Subcutaneous abdominal adipose tissue (tissue), 5 donors: ENCODE results near the gene DMD.

Experiments used
- H3K27ac ChIP-seq: one replicate; pipeline ENCODE4 v1.7.0; 2013; ENCODE audit warnings: low read depth, mild to moderate bottlenecking, inconsistent platforms, low read length, moderate library complexity
- H3K27me3 ChIP-seq, 5 donors: one replicate each; pipeline ENCODE4 v1.7.0; 2013; ENCODE audit warnings: low read length in 5 of 5, inconsistent platforms in 1 of 5; ENCODE audit not compliant: control insufficient read depth in 5 of 5, insufficient read depth in 4 of 5
- H3K36me3 ChIP-seq, 5 donors: one replicate each; pipeline ENCODE4 v1.7.0; 2013; ENCODE audit warnings: low read length in 5 of 5; ENCODE audit not compliant: control insufficient read depth in 5 of 5, insufficient read depth in 5 of 5
- H3K4me1 ChIP-seq, 5 donors: one replicate each; pipeline ENCODE4 v1.7.0; 2013; ENCODE audit warnings: low read length in 5 of 5, mild to moderate bottlenecking in 3 of 5, moderate library complexity in 1 of 5; ENCODE audit not compliant: control insufficient read depth in 5 of 5, insufficient read depth in 5 of 5
- H3K4me3 ChIP-seq, 5 donors: one replicate each; pipeline ENCODE4 v1.7.0; 2013; ENCODE audit warnings: low read length in 5 of 5, low read depth in 1 of 5
- H3K9ac ChIP-seq, 5 donors: one replicate each; pipeline ENCODE4 v1.7.0; 2013; ENCODE audit warnings: low read length in 5 of 5, mild to moderate bottlenecking in 4 of 5, moderate library complexity in 3 of 5
- H3K9me3 ChIP-seq, 5 donors: one replicate each; pipeline ENCODE4 v1.7.0; 2013; ENCODE audit warnings: low read length in 5 of 5; ENCODE audit not compliant: control insufficient read depth in 5 of 5
- donor health status: healthy.
- donor health status: healthy.
- donor health status: healthy.
- donor health status: healthy.
- donor health status: healthy.

DMD gene

DNA sequence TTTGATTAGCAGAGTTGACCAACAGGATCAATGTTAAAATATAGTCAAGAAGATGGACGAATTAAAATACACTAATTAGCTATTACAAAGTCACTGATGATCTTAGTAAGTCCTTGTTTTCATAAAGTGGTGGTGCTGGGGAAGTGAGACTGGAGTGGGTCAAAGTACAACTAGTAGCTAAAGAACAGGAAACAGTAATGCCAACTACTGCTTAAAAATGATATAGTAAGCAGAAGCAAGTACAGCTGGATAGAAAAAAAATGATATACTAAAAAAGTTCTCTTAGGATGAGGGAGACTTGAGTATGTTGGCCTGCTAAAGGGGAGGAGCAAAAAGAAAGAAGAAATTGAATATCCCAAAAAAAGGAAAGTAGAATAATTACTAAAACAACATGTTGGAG is 1558.7 kb downstream of the DMD start:
- Histone ChIP-seq H3K4me3 (no peak overlapping the region), H3K9me3 (no peaks in the 10 kb centered on the region), H3K27me3 (no peaks in the 10 kb centered on the region), H3K27ac (no peak overlapping the region), H3K36me3 (no peaks in the 10 kb centered on the region), H3K9ac (no peak overlapping the region), H3K4me1 (no peaks in the 10 kb centered on the region)

DNA sequence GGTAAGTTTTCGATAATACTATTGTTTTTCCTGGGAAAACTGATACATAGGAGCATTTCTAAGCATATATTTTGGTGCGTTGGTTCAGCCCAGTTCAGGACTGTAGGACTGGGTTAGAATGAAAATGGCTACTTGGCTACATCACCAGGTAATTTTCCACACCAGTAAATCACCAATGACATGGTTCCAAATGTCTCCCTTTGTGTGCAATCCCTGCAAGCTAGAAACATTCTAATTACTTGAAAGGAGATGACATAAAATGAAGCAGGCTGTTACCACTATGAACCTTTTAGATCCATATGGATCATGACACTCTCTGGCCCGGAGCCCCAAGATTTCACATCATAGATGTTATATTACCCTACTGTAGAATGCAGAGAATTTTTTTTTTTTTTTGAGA is 1562.1 kb downstream of the DMD start:
- no peak overlapping the region for H3K27ac ChIP-seq
- no peaks in the 10 kb centered on the region for H3K36me3 ChIP-seq
- no peaks in the 10 kb centered on the region for H3K27me3 ChIP-seq
- H3K9me3 ChIP-seq = no peaks in the 10 kb centered on the region
- no peak overlapping the region for H3K9ac ChIP-seq
- no peaks in the 10 kb centered on the region for H3K4me1 ChIP-seq
- H3K4me3 ChIP-seq = no peak overlapping the region

DNA sequence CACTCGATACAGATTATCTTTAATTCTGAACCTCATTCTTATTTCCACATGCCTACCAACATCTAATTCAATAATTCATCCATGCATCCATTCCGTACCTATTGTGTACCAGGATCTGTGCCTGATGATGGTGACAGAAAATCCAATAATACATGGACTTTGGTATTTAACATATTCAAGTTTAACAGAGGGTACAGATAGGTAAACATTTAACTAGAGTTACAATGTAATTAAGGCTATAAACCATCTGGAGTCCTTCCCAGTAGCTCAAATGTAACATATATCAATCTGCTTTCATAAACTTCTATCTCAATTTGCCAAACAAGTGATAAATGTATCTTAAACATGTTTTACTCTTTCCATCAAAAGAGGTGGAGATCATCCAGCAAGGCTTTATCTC is 1578.0 kb downstream of the DMD start:
- Histone ChIP-seq H3K27ac (no peak overlapping the region), H3K36me3 (no peaks in the 10 kb centered on the region), H3K4me3 (no peak overlapping the region), H3K9me3 (no peaks in the 10 kb centered on the region), H3K27me3 (peaks cover 0 to 5% (median 0%) of the 10 kb centered on the region in 5 donors), H3K9ac (no peak overlapping the region), H3K4me1 (peaks cover 0 to 4% (median 0%) of the 10 kb centered on the region in 5 donors)

DNA sequence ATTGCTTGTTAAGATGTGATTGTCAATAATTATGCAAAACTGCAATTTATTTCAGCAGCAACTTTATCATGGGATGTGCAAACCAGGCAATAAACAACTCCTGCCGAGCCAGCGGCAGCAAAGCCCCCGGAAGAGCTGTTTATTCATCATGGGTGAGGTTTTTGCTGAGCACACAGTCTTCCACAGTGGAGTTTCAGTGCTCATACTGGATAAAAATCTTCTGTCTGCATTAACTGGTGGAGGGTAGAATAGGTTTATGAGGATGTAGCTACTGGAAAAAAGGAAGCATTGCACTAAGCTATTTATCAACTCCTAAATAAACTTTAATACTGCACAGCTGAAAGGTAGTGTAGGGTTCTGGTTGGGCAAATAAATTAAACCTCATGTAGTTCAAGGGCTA is 1582.2 kb downstream of the DMD start:
- Histone ChIP-seq H3K4me1 (peaks cover 0 to 4% (median 0%) of the 10 kb centered on the region in 5 donors), H3K9ac (no peak overlapping the region), H3K36me3 (no peaks in the 10 kb centered on the region), H3K27ac (no peak overlapping the region), H3K4me3 (no peak overlapping the region), H3K27me3 (peaks cover 0 to 5% (median 0%) of the 10 kb centered on the region in 5 donors), H3K9me3 (no peaks in the 10 kb centered on the region)

DNA sequence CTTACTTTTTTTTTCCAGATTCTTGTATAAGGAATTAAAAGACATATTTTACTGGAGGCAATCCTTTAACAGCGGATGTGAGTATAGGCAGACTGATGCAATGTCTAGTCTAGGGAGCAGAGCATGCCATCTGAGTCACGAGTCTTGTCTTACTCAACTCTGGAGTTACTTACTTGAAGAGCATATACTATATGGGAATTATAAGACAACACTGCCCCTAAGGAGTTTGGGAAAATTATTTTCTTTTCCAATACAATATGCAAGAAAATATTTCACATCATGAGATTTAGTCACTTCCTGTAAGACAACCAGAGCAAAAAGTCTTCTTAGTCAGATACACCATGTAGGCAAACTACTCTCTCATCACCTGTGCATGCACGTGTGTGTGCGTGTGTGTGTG is 1602.2 kb downstream of the DMD start:
- Histone ChIP-seq H3K36me3 (no peaks in the 10 kb centered on the region), H3K9ac (no peak overlapping the region), H3K9me3 (no peaks in the 10 kb centered on the region), H3K27me3 (no peaks in the 10 kb centered on the region), H3K27ac (no peak overlapping the region), H3K4me1 (no peaks in the 10 kb centered on the region), H3K4me3 (no peak overlapping the region)

DNA sequence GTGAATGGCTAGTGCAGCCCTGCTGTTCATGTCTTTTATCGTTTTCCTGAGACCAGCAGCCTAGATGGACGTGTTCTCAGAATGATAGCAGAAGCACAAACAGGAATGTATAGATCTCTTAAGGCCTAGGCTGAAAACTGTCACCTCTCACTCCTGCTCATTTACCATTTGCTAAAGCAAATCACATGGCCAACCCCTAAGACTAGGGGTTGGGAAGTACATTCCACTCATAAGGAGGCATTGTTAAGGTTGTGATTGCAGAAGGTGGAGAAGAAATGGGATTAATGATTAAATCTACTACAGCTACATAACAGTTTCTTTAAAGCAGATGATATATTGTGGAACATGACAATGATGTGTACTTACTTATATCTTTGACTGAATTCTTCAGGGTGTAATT is 1602.7 kb downstream of the DMD start:
- H3K27ac ChIP-seq = no peak overlapping the region
- no peaks in the 10 kb centered on the region for H3K4me1 ChIP-seq
- no peaks in the 10 kb centered on the region for H3K27me3 ChIP-seq
- H3K9ac ChIP-seq = no peak overlapping the region
- no peaks in the 10 kb centered on the region for H3K36me3 ChIP-seq
- H3K4me3 ChIP-seq = no peak overlapping the region
- H3K9me3 ChIP-seq = no peaks in the 10 kb centered on the region

DNA sequence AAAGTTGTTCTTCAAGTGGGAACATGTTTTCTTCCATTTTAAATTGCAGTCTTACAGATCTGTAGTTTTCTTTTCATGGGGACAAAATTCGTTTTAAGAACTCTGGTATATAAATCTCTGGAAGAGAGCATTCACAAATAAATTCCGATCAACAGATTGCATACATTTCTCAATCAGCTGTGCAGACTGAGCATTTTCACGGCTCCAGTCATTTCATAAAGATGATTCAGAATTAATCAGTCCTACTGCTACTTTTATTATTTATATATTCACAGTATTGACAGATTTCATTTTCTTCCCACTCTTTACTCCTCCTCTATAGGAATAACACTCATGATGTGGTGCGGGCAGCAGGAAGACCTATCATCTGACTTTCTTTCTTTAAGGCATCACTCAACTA is 1604.6 kb downstream of the DMD start:
- no peaks in the 10 kb centered on the region for H3K27me3 ChIP-seq
- no peak overlapping the region for H3K9ac ChIP-seq
- H3K36me3 ChIP-seq = no peaks in the 10 kb centered on the region
- no peaks in the 10 kb centered on the region for H3K4me1 ChIP-seq
- H3K4me3 ChIP-seq = no peak overlapping the region
- no peak overlapping the region for H3K27ac ChIP-seq
- no peaks in the 10 kb centered on the region for H3K9me3 ChIP-seq

DNA sequence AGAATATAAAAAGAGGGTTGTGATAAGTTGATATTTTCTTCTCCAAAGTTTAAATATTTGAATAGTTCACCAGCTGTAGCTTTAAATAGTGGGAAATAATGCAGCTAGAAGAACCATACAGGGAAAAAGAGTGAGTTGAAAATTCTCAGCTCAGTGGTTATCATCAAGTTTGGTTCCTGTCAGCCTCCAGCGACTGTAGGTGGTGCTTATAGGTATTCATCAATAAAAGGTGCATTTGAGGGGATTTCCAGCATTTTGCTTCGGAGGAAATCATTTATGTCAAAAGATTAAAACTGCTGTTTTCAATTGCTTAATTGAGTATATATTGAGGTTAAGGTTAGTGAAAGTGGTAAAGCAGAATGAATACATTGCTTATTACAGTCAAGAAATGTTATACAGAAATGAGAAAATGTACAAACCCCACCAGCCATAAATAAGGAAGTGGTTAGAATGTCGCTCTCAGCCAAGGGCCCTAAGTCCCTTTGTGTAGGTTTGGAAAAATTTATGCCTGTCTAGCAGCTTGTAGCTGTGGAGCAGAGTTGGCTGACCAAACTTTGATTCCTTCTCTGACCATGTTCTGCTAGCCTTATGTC is 1606.6 kb downstream of the DMD start:
- H3K27me3 ChIP-seq = no peaks in the 10 kb centered on the region
- H3K4me3 ChIP-seq = no peak overlapping the region
- H3K9me3 ChIP-seq = no peaks in the 10 kb centered on the region
- H3K4me1 ChIP-seq = no peaks in the 10 kb centered on the region
- H3K27ac ChIP-seq = no peak overlapping the region
- no peak overlapping the region for H3K9ac ChIP-seq
- no peaks in the 10 kb centered on the region for H3K36me3 ChIP-seq

DNA sequence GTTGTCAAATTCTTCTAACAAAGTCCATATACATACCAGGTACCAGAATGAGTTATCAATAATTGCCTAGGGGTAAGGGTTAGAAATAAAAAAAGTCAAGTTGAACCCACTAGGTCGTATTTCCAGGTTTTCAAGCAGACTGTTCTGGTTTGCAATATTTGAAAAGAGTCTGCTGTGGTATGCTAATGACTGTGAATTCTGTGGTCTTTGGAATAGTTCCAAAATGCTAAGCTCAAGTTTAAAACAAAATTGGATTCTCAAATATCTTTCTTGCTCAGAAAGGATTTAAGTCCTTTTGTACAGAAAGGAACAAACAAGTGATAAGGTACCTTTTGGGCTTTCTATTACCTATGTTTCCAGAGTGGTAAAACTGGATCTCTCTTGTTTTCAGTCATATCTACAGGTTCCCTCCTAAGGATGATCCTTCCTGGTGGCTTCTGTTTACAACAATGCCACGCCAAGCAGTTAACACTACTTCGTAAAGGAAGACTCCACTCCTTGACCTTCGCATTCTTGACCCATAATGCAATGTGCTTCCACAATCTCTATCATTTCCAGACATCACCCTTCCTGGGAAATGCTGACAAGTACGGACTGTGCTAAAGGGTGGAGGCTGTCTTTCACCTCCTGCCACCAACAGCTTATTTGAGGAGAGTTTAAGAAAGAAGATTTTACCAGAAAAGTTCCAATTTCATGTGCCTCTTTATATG is 1607.8 kb downstream of the DMD start:
- Histone ChIP-seq H3K27me3 (no peaks in the 10 kb centered on the region), H3K4me3 (no peak overlapping the region), H3K9me3 (no peaks in the 10 kb centered on the region), H3K9ac (no peak overlapping the region), H3K36me3 (no peaks in the 10 kb centered on the region), H3K27ac (no peak overlapping the region), H3K4me1 (no peaks in the 10 kb centered on the region)

DNA sequence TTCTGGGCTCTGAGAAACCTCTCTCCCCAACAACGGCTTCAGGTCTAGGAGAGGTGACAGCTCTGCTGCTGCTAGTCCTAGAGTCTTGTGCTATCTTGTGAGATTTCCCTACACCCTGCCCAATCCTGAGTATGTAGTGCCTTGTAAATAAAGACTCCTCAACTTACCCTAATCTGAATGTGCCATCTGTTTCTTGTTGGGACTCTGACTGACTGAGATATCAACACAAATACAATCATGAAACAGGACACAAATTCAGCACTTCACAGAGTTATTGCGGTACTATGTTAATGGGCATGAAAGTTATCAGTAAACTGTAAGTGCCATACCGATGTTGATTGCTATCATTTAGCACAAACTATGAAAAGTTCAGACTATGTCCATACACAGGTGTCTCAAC is 1610.5 kb downstream of the DMD start:
- Histone ChIP-seq H3K27ac (no peak overlapping the region), H3K4me3 (no peak overlapping the region), H3K27me3 (no peaks in the 10 kb centered on the region), H3K36me3 (no peaks in the 10 kb centered on the region), H3K4me1 (no peaks in the 10 kb centered on the region), H3K9ac (no peak overlapping the region), H3K9me3 (no peaks in the 10 kb centered on the region)
